ENCODE results near the gene GATC. TPM values are rescaled to one million over a fixed set of nuclear protein-coding genes. Genes with fewer than 3 reads are reported as not detected.

Gene GATC
- total and polyA plus RNA-seq, 9 donors: 11.9 to 34.7 (median 19.4) TPM

DNA sequence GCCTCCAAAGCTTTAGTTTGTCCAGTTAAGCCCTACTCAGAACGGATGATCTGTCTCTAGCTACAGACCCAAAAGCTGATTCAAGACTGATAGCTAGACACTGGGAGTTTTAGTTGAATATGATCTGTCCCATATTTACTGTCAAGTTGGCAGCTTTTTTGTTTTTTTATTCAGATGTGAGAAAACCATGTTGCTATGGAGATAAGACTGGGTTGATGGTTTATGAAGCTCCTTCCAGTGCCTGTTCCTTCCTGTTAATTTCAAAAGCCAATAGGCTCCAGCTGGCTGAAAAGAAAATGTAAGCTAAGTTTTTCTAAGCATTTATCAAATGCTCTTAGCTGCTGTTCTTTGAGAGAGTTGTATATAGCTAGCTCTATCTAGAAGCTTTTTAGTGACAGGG is 54.3 kb downstream of the GATC start:
- intact Hi-C loops (cut with DNase I): no loop called here
- DNase-seq: no peak
- no peak overlapping the region for H3K27ac ChIP-seq
- H3K9me3 ChIP-seq: no peaks in the 10 kb centered on the region
- TF ChIP-seq EP300 (IDR thresholded peaks at IDR 0.05) (no peak), POLR2A (IDR thresholded peaks at IDR 0.05) (no peak)
- TF ChIP-seq, protein P1, sequence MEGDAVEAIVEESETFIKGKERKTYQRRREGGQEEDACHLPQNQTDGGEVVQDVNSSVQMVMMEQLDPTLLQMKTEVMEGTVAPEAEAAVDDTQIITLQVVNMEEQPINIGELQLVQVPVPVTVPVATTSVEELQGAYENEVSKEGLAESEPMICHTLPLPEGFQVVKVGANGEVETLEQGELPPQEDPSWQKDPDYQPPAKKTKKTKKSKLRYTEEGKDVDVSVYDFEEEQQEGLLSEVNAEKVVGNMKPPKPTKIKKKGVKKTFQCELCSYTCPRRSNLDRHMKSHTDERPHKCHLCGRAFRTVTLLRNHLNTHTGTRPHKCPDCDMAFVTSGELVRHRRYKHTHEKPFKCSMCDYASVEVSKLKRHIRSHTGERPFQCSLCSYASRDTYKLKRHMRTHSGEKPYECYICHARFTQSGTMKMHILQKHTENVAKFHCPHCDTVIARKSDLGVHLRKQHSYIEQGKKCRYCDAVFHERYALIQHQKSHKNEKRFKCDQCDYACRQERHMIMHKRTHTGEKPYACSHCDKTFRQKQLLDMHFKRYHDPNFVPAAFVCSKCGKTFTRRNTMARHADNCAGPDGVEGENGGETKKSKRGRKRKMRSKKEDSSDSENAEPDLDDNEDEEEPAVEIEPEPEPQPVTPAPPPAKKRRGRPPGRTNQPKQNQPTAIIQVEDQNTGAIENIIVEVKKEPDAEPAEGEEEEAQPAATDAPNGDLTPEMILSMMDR (IDR thresholded peaks at IDR 0.05): no peak
- H3K36me3 ChIP-seq: no peaks in the 10 kb centered on the region
- WGBS, 3 donors: 47 to 51% (median 50%) methylated on average over 1 of the region's 1 CpG
- H3K4me1 ChIP-seq (ENCODE audit: insufficient read depth): peaks cover 2% of the 10 kb centered on the region
- no peaks in the 10 kb centered on the region for H3K27me3 ChIP-seq
- no peak overlapping the region for H3K4me3 ChIP-seq

DNA sequence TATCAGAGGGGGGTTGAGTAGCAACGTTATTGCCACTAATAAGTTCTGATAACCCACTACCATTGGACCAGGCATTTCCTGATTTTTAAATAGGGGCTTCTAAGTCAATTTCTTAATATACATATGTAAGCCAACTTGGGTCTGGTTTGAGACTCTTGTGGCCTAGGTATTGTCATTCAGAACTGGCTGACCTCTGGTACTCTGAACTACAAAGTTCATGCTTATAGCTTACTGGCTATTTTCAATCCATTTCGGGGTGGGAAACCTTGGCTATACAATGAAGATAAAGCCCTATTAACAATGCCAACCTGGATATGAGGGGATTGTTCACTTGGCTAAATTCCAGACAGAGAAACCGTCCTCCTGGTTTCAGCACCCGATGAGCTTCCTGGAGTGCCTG is 58.3 kb downstream of the GATC start:
- Histone ChIP-seq H3K4me1 (ENCODE audit: insufficient read depth) (no peaks in the 10 kb centered on the region), H3K27ac (no peak overlapping the region), H3K36me3 (no peaks in the 10 kb centered on the region), H3K9me3 (no peaks in the 10 kb centered on the region), H3K27me3 (no peaks in the 10 kb centered on the region), H3K4me3 (no peak overlapping the region)
- TF ChIP-seq, protein P1 (IDR thresholded peaks at IDR 0.05): no peak
- TF ChIP-seq EP300 (IDR thresholded peaks at IDR 0.05) (no peak), POLR2A (IDR thresholded peaks at IDR 0.05) (no peak)
- DNase-seq: no peak
- intact Hi-C loops (cut with DNase I): no loop called here
- 70 to 79% (median 70%) methylated on average over 4 of the region's 4 CpGs for WGBS, 3 donors

DNA sequence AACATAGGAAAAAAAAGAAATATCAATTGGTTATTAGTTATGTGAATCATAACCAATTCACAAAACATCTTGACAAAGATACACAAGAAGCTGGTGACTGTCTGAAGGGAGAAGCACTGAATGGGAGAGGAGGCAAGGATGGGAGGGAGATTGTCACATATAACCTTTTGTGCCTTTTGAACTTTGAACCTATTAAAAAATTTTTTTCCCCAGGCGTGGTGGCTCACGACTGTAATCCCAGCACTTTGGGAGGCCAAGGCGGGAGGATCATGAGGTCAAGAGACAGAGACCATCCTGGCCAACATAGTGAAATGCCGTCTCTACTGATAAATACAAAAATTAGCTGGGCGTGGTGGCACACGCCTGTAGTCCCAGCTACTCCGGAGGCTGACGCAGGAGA is 62.3 kb downstream of the GATC start:
- TF ChIP-seq POLR2A (IDR thresholded peaks at IDR 0.05): no peak
- TF ChIP-seq, protein P1 (IDR thresholded peaks at IDR 0.05): no peak
- TF ChIP-seq EP300 (IDR thresholded peaks at IDR 0.05): no peak
- WGBS, 3 donors: 91 to 94% (median 92%) methylated on average over 8 of the region's 8 CpGs
- no peak for DNase-seq
- H3K9me3 ChIP-seq: no peaks in the 10 kb centered on the region
- intact Hi-C loops (cut with DNase I): no loop called here
- H3K4me1 ChIP-seq (ENCODE audit: insufficient read depth): no peaks in the 10 kb centered on the region
- H3K36me3 ChIP-seq: no peaks in the 10 kb centered on the region
- no peak overlapping the region for H3K4me3 ChIP-seq
- H3K27ac ChIP-seq: no peak overlapping the region
- no peaks in the 10 kb centered on the region for H3K27me3 ChIP-seq

Small RNAs within 50 kb of the gene (small RNA-seq; reads per million reads assigned to genes)
- gene RF00019: not detected

Other genes with a start within 250 kb of the GATC start
- gene RPLP0, start 245.3 kb upstream of the GATC start, total RNA-seq: 1,000 to 10,000 TPM; 2,634 to 4,152 (median 2,941) TPM
- gene RPLP0, start 245.3 kb upstream of the GATC start, polyA plus RNA-seq: 1,000 to 10,000 TPM; 2,860 to 5,035 TPM
- 10 to 100 TPM; 25.0 to 78.0 (median 44.7) TPM for gene PXN, start 180.7 kb upstream of the GATC start, total RNA-seq
- 10 to 100 TPM; 34.7 to 49.2 TPM for gene PXN, start 180.7 kb upstream of the GATC start, polyA plus RNA-seq
- gene RNU4-2, start 154.5 kb upstream of the GATC start, total RNA-seq: over 10,000 TPM in 5 of 7 donors, under 1 TPM in 2; under 0.01 to 29,369 (median 16,575) TPM
- gene RNU4-2, start 154.5 kb upstream of the GATC start, polyA plus RNA-seq: not detected
- gene RNU4-1, start 153.2 kb upstream of the GATC start, total RNA-seq: 1,000 to 10,000 TPM in 5 of 7 donors, under 1 TPM in 2; under 0.01 to 4,499 (median 2,193) TPM
- not detected for gene RNU4-1, start 153.2 kb upstream of the GATC start, polyA plus RNA-seq
- 1 to 10 TPM in 5 of 7 donors, under 1 TPM in 2; 0.87 to 4.6 (median 1.4) TPM for gene SIRT4, start 144.1 kb upstream of the GATC start, total RNA-seq
- gene SIRT4, start 144.1 kb upstream of the GATC start, polyA plus RNA-seq: 1 to 10 TPM; 2.0 to 2.8 TPM
- gene PLA2G1B, start 118.7 kb upstream of the GATC start, total RNA-seq: 10 to 100 TPM in 2 of 7 donors, 1 to 10 TPM in 4, under 1 TPM in 1; 0.67 to 17.0 (median 2.9) TPM
- 1 to 10 TPM; 7.1 to 7.4 TPM for gene PLA2G1B, start 118.7 kb upstream of the GATC start, polyA plus RNA-seq
- 1 to 10 TPM in 6 of 7 donors, under 1 TPM in 1; 0.83 to 4.9 (median 2.6) TPM for gene MSI1, start 77.3 kb upstream of the GATC start, total RNA-seq
- 1 to 10 TPM in 1 of 2 donors, under 1 TPM in 1; 0.92 to 1.8 TPM for gene MSI1, start 77.3 kb upstream of the GATC start, polyA plus RNA-seq
- 100 to 1,000 TPM; 182 to 633 (median 196) TPM for gene COX6A1, start 8.3 kb upstream of the GATC start, total RNA-seq
- gene COX6A1, start 8.3 kb upstream of the GATC start, polyA plus RNA-seq: 100 to 1,000 TPM; 366 to 474 TPM
- gene TRIAP1, start 60 bp upstream of the GATC start, total RNA-seq: 10 to 100 TPM in 4 of 7 donors, 1 to 10 TPM in 3; 8.1 to 14.7 (median 11.4) TPM
- 10 to 100 TPM; 15.3 to 18.5 TPM for gene TRIAP1, start 60 bp upstream of the GATC start, polyA plus RNA-seq
- gene SRSF9, start 23.3 kb downstream of the GATC start, total RNA-seq: 100 to 1,000 TPM in 5 of 7 donors, 10 to 100 TPM in 2; 53.8 to 141 (median 124) TPM
- 100 to 1,000 TPM; 106 to 129 TPM for gene SRSF9, start 23.3 kb downstream of the GATC start, polyA plus RNA-seq
- gene DYNLL1, start 49.7 kb downstream of the GATC start, total RNA-seq: 100 to 1,000 TPM in 6 of 7 donors, 10 to 100 TPM in 1; 92.9 to 317 (median 256) TPM
- gene DYNLL1, start 49.7 kb downstream of the GATC start, polyA plus RNA-seq: 100 to 1,000 TPM; 249 to 522 TPM
- gene COQ5, start 82.7 kb downstream of the GATC start, total RNA-seq: 10 to 100 TPM; 20.7 to 34.0 (median 22.1) TPM
- 10 to 100 TPM; 24.9 to 32.7 TPM for gene COQ5, start 82.7 kb downstream of the GATC start, polyA plus RNA-seq
- 100 to 1,000 TPM in 5 of 7 donors, 10 to 100 TPM in 2; 59.7 to 190 (median 136) TPM for gene RNF10, start 87.9 kb downstream of the GATC start, total RNA-seq
- gene RNF10, start 87.9 kb downstream of the GATC start, polyA plus RNA-seq: 100 to 1,000 TPM in 1 of 2 donors, 10 to 100 TPM in 1; 91.3 to 184 TPM
- gene POP5, start 135.0 kb downstream of the GATC start, total RNA-seq: 10 to 100 TPM; 13.6 to 29.5 (median 22.5) TPM
- gene POP5, start 135.0 kb downstream of the GATC start, polyA plus RNA-seq: 10 to 100 TPM; 25.7 to 39.4 TPM
- gene CABP1, start 194.2 kb downstream of the GATC start, total RNA-seq: 1 to 10 TPM in 2 of 7 donors, under 1 TPM in 4, not detected in 1; 0.33 to 1.5 (median 0.79) TPM
- 1 to 10 TPM in 1 of 2 donors, under 1 TPM in 1; 0.74 to 2.6 TPM for gene CABP1, start 194.2 kb downstream of the GATC start, polyA plus RNA-seq
- 100 to 1,000 TPM in 4 of 7 donors, 10 to 100 TPM in 3; 29.2 to 134 (median 101) TPM for gene MLEC, start 240.7 kb downstream of the GATC start, total RNA-seq
- gene MLEC, start 240.7 kb downstream of the GATC start, polyA plus RNA-seq: 100 to 1,000 TPM in 1 of 2 donors, 10 to 100 TPM in 1; 31.2 to 169 TPM